GM19452 (cell line): ENCODE measurements around the gene NDUFA8.
A peak's percentile ranks its signal among the peaks of the same experiment; 100 is the strongest.

Experiments used
- ATAC-seq: cut with Tn5 transposase; IDR thresholded peaks from one replicate; pipeline ENCODE4 v1.9.1; 2021; ENCODE audit not compliant: unreplicated experiment

The NDUFA8 gene

GRCh38 chr9:122159026-122159924, at the start of gene NDUFA8, which contains the start of gene MORN5:
Gene NDUFA8 (minus strand): TSS chr9:122159779. CDS start chr9:122159677, 102 bp downstream.
Gene MORN5 (plus strand): TSS chr9:122159908. CDS start chr9:122159973, 65 bp downstream.
- peak; percentile 94 for ATAC-seq

DNA sequence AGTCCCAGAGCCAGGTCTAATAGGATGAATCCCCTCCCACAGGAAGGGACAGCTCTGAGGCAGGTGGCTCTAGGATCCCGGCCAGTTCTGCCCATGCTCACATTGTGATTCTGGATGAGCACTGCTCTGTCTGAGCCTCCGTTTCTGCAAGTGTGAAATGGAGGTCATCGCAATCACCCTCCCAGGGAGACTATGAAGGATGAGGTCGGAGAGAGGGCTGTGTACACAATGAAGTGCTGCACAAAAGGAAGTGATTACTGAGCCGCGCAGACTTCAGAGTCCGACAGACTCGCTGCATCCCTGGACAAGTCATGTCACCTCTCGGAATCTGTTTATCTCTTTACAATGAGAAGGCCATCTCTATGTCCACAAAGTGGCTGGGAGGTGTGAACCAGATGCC, 47.5 kb upstream of the NDUFA8 start:
- no peak for ATAC-seq

DNA sequence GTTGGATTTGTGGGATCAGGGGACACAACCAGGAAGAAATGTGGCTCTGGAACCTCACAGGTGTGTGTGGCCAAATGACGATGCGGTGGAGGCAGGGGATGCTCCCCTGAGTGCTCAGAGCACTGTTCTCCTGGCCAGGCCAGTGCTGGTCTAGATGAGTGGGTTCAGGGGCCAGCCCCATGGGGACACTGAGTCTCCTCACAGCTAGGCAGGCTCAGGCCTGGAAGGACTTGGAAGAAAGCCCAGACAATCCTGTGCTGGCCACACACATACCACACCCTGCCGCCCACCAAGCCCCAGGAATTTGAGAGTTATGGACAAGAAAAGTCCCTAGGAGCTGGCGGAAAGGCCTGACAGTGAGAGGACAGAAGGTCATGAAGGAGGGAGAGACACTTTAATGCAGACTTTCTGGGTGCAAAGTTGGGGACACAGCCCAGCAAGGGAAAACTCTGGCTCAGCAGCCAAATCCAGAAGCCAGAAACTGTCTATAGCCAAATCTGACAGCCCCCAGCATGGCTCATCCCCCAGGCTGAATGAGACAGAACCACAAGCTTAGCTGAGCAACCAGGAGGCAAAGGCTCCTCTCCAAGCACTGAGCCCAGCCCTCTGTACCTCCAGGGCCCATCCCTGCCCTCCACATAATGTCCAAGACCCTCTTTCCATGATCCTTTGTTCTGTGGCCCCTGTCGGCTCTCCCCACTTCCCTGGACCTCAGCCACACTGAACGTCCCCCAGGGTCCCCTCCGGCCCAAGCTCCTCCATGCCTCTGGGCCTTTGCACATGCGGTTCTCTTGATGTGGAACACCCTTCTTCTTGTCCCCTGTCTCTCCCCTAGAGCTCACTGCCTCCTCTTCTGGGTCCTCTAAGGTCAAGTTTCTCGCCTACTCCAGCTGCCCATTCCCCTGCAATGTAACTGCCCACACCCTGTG, 46.8 kb upstream of the NDUFA8 start:
- no peak for ATAC-seq

- ATAC-seq, result no peak
Measured at GRCh38 chr9:122205176-122205575, 45.6 kb upstream of the NDUFA8 start.

DNA sequence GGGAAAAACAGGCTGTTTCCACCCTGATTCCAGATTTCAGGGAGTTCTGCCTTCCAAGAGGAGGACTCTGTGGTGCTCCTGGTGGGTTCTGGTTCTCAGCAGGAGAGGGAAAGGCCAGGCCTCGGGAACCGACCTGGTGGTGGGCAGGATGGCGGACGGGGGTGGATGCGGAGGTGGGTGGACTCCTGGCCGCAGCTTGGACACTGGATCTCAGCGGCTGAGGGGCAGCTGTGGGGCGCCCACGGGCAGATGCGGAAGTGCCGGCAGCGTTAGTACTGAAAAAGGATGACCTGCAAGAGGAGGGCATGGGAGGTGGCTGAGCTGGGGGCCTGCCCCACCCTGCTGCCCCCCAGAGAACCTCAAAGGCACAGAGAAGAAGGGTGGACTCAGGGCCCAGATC, 44.9 kb upstream of the NDUFA8 start:
- no peak for ATAC-seq

DNA sequence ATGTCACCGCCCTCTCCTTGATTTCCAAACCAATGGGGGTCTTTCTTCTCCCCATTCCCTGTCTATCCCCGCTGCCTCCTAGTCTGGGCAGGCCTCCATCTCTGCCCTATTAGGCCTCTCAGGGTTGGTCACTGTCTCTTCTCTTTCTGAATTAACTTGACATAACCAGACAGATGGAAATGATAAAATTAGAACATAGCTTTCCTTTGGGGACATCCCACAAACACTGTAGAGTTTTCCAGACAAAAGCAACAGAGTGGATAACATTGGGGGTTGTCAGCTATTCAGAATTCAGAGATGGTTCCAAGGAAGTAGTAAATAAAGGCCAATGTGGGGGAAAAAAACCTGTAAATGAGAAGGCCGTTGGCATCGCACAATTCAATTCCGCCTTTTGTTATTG, 44.5 kb upstream of the NDUFA8 start:
- no peak for ATAC-seq

- ATAC-seq, result no peak
Measured at GRCh38 chr9:122202111-122202510, 42.5 kb upstream of the NDUFA8 start.

- no peak for ATAC-seq
Measured at GRCh38 chr9:122201641-122202040, 42.1 kb upstream of the NDUFA8 start.

- ATAC-seq, result no peak
Measured at GRCh38 chr9:122200960-122201595, 41.5 kb upstream of the NDUFA8 start.

DNA sequence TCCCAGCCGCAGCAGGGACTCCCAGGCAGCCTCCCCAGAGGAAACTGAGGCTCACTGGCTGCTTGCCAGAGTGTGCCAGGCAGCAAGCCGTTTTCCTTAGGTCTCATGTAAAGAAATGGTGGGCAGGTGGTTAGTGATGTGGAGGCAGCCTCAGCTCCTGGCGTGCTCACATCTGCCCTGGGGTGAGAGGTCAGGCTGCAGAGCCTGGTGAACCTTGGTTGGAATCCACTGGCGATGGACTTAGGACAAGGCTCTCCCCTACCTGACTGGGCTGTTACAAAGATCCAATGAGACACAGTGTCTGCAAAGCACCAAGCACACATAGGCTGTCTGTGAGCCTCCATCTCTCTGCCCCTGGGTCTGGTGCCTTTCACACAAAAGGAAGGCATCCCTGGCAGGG, 38.3 kb upstream of the NDUFA8 start:
- no peak for ATAC-seq

DNA sequence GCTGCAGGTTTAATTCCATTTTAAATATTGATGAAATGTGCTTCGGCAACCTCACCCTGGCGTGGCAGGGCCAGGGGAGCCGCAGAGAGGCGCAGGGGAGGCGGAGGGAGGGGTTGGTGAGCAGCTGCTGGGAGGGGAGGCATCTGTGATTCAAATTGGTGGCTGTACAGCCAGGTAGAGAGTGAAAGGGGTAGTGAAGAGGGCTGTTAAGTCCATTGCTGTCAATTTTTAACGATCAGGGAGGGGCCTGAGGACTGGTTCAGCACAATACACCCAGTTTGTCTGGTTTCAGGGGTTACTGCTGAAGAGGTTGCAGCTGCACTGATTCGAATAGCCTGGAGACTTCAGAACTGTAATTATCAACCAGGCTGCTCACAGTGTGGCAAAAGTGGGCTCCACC, 37.8 kb upstream of the NDUFA8 start:
- no peak for ATAC-seq

GRCh38 chr9:122195875-122196274, 36.3 kb upstream of the NDUFA8 start:
- no peak for ATAC-seq

GRCh38 chr9:122193651-122194050, 34.1 kb upstream of the NDUFA8 start:
- ATAC-seq, result no peak

DNA sequence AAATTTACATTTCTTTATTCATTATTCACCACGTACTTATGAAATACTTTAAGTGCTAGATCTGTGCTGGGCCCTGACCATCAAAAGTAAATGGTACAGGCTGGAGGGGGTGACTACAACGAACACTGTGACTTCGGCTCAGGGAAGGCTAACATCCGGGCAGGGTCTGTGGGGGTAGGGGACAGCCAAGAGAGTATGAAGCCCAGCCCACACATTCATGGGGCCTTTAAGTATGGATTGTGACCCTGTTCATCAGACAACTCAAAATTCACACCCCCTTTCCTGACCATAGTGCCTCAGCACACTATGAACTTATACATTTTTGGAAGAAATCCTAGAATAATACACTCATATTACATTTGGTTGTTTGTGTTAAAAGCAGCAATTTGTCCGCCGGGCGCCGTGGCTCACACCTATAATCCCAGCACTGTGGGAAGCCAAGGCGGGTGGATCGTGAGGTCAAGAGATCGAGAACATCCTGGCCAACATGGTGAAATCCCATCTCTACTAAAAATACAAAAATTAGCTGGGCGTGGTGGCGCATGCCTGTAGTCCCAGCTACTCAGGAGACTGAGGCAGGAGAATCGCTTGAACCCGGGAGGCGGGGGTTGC, 33.4 kb upstream of the NDUFA8 start:
- ATAC-seq, result no peak

GRCh38 chr9:122192261-122192875, 32.8 kb upstream of the NDUFA8 start:
- no peak for ATAC-seq

GRCh38 chr9:122191584-122191983, 32.0 kb upstream of the NDUFA8 start:
- ATAC-seq, result no peak

GRCh38 chr9:122190597-122191381, 31.2 kb upstream of the NDUFA8 start:
- ATAC-seq, result no peak

GRCh38 chr9:122188369-122188768, 28.8 kb upstream of the NDUFA8 start:
- ATAC-seq, result no peak

DNA sequence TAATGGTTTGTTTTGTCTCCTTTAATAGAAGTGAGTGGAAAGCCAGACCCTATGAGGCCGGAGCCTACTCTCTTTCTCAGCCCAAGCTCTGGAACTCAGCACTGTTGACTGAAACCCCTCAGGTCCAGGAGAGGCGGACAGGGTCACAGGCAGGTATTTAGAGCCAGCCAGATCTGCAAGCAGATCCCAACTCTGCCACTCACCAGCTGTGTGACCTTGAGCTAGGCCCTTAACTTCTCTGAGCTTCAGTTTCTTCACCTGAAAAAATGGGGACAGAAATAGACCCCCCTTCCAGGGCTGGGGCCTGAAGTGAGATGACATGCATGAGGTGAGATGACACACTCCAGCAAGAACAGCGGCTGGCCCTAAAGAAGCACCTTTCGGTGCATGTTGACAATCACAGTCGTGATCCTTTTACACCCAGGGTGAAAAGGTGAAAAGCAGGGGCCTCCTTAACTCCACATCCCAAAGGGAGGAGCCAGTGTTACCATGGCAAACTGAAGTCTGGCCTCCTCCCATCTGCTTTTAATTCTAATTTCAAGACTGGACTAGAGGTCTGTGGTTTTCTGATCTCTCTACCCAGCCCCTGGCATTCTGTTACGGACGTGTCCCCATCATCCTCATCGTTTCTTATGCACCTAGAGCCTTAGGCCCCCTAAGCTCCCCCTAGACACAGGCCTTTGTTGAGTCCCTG, 27.3 kb upstream of the NDUFA8 start:
- ATAC-seq, result no peak
